ENCODE measurements around the gene TBC1D5.
A peak's percentile ranks its signal among the peaks of the same experiment; 100 is the strongest.

The TBC1D5 gene

GRCh38 chr3:17770682-17771081, 28.3 kb upstream of the TBC1D5 start:
- no peaks in the 10 kb centered on the region for H3K4me1 ChIP-seq (ENCODE audit: control insufficient read depth, insufficient read depth, low read length)
- H3K36me3 ChIP-seq (ENCODE audit: control insufficient read depth, insufficient read depth, low read length), result no peaks in the 10 kb centered on the region
- no peak overlapping the region for H3K4me3 ChIP-seq (ENCODE audit: low read length)
- no peak overlapping the region for H3K9ac ChIP-seq (ENCODE audit: low read length)
- H3K27me3 ChIP-seq (ENCODE audit: control insufficient read depth, insufficient read depth, low read length), result no peaks in the 10 kb centered on the region
- H3K27ac ChIP-seq (ENCODE audit: low read depth, low read length), result no peak overlapping the region

- H3K27me3 ChIP-seq (ENCODE audit: control insufficient read depth, insufficient read depth, low read length), result no peaks in the 10 kb centered on the region
- no peaks in the 10 kb centered on the region for H3K4me1 ChIP-seq (ENCODE audit: control insufficient read depth, insufficient read depth, low read length)
- no peak overlapping the region for H3K9ac ChIP-seq (ENCODE audit: low read length)
- no peak overlapping the region for H3K4me3 ChIP-seq (ENCODE audit: low read length)
- H3K27ac ChIP-seq (ENCODE audit: low read depth, low read length), result no peak overlapping the region
- no peaks in the 10 kb centered on the region for H3K36me3 ChIP-seq (ENCODE audit: control insufficient read depth, insufficient read depth, low read length)
Observed at GRCh38 chr3:17765819-17766472, 23.5 kb upstream of the TBC1D5 start.

- H3K27ac ChIP-seq (ENCODE audit: low read depth, low read length), result no peak overlapping the region
- H3K9ac ChIP-seq (ENCODE audit: low read length), result no peak overlapping the region
- no peak overlapping the region for H3K4me3 ChIP-seq (ENCODE audit: low read length)
- H3K4me1 ChIP-seq (ENCODE audit: control insufficient read depth, insufficient read depth, low read length), result no peaks in the 10 kb centered on the region
- no peaks in the 10 kb centered on the region for H3K27me3 ChIP-seq (ENCODE audit: control insufficient read depth, insufficient read depth, low read length)
- H3K36me3 ChIP-seq (ENCODE audit: control insufficient read depth, insufficient read depth, low read length), result no peaks in the 10 kb centered on the region
Observed at GRCh38 chr3:17761563-17761962, 19.1 kb upstream of the TBC1D5 start.

DNA sequence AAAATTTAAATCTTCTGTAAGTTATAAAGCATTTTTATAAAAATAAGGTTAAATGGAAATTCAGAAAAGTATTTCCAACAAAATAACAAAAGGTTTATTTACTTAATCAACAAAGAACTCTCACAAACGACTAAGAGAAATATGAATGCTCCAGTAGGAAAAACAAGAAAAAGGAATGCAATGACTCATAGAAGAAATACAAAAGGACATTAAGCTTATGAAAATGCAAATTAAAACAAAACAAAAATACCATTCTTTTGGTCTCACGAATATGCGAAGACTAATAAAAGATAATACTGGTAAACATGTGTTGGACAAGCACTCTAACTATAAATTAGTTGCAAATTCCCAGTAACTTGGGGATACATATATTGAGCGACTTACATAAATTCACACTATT, 17.5 kb upstream of the TBC1D5 start:
- Histone ChIP-seq H3K27ac (ENCODE audit: low read depth, low read length) (no peak overlapping the region), H3K4me1 (ENCODE audit: control insufficient read depth, insufficient read depth, low read length) (no peaks in the 10 kb centered on the region), H3K4me3 (ENCODE audit: low read length) (no peak overlapping the region)

GRCh38 chr3:17755836-17756235, 13.4 kb upstream of the TBC1D5 start:
- no peak overlapping the region for H3K4me3 ChIP-seq (ENCODE audit: low read length)
- no peaks in the 10 kb centered on the region for H3K27me3 ChIP-seq (ENCODE audit: control insufficient read depth, insufficient read depth, low read length)
- H3K27ac ChIP-seq (ENCODE audit: low read depth, low read length), result no peak overlapping the region
- no peaks in the 10 kb centered on the region for H3K4me1 ChIP-seq (ENCODE audit: control insufficient read depth, insufficient read depth, low read length)
- H3K9ac ChIP-seq (ENCODE audit: low read length), result no peak overlapping the region
- H3K36me3 ChIP-seq (ENCODE audit: control insufficient read depth, insufficient read depth, low read length), result no peaks in the 10 kb centered on the region

More for the DNA sequence above, 17.5 kb upstream of the TBC1D5 start:
- Histone ChIP-seq H3K36me3 (ENCODE audit: control insufficient read depth, insufficient read depth, low read length) (no peaks in the 10 kb centered on the region), H3K9ac (ENCODE audit: low read length) (no peak overlapping the region), H3K27me3 (ENCODE audit: control insufficient read depth, insufficient read depth, low read length) (no peaks in the 10 kb centered on the region)

- Histone ChIP-seq H3K4me3 (ENCODE audit: low read length) (no peak overlapping the region), H3K27me3 (ENCODE audit: control insufficient read depth, insufficient read depth, low read length) (no peaks in the 10 kb centered on the region), H3K9ac (ENCODE audit: low read length) (no peak overlapping the region)
Observed at GRCh38 chr3:17753632-17753992, 11.2 kb upstream of the TBC1D5 start.

DNA sequence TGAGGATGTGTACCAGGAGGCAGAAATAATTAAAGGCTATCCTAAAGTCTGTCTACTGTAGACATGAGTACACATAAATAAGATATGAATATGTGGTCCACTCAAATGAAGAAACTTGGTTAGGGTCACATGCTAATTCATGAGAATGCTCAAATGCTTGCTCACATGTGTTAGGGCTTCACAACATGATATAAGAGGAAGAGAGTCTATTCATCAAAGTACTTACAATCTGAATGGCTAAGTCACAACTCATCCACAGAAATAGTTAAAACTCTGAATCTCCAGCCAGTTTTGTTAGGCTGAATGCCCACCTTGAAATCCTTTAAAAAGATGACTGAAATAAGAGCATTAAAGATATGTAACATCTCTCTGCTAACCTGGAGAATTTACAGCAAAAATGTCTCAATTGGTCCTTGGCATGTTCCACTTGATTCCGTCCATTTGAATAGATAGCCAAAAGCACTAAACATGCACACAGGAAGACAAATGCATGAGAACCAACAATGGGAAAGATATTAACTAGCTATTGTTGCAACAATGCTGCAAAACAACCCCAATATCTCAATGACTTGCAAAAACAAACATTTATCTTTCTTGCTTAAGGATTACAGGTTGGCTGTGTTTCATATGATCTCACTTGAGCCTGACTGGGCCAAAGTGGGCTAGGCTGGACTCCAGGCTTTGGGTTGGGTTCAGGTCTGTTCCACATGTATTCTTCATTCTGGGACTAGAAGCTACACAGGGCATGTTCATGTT, 10.6 kb upstream of the TBC1D5 start:
- Histone ChIP-seq H3K27me3 (ENCODE audit: control insufficient read depth, insufficient read depth, low read length) (no peaks in the 10 kb centered on the region), H3K36me3 (ENCODE audit: control insufficient read depth, insufficient read depth, low read length) (no peaks in the 10 kb centered on the region), H3K4me3 (ENCODE audit: low read length) (no peak overlapping the region), H3K9ac (ENCODE audit: low read length) (no peak overlapping the region), H3K4me1 (ENCODE audit: control insufficient read depth, insufficient read depth, low read length) (no peaks in the 10 kb centered on the region), H3K27ac (ENCODE audit: low read depth, low read length) (no peak overlapping the region)

More at GRCh38 chr3:17753632-17753992, 11.2 kb upstream of the TBC1D5 start:
- Histone ChIP-seq H3K36me3 (ENCODE audit: control insufficient read depth, insufficient read depth, low read length) (no peaks in the 10 kb centered on the region), H3K27ac (ENCODE audit: low read depth, low read length) (no peak overlapping the region), H3K4me1 (ENCODE audit: control insufficient read depth, insufficient read depth, low read length) (no peaks in the 10 kb centered on the region)

DNA sequence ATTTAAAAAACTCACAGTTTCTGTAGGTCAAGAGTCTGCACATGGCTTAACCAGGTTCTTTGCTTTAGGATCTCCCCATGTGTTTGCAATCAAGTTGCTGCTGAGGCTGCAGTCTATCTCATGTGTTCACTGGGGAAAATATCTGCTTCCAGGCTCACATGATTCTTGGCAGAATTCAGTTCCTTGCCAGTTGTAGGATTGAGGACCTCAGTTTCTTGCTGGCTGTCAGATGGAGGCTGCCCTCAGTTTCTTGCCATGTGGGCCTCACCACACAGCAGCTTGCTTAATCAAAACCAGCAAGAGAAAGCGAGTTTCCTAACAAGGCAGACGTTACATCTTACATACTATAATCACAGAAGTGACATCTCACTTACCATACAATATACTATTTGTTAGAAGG, 10.0 kb upstream of the TBC1D5 start:
- Histone ChIP-seq H3K27me3 (ENCODE audit: control insufficient read depth, insufficient read depth, low read length) (no peaks in the 10 kb centered on the region), H3K27ac (ENCODE audit: low read depth, low read length) (no peak overlapping the region), H3K36me3 (ENCODE audit: control insufficient read depth, insufficient read depth, low read length) (no peaks in the 10 kb centered on the region), H3K9ac (ENCODE audit: low read length) (no peak overlapping the region), H3K4me1 (ENCODE audit: control insufficient read depth, insufficient read depth, low read length) (no peaks in the 10 kb centered on the region), H3K4me3 (ENCODE audit: low read length) (no peak overlapping the region)

DNA sequence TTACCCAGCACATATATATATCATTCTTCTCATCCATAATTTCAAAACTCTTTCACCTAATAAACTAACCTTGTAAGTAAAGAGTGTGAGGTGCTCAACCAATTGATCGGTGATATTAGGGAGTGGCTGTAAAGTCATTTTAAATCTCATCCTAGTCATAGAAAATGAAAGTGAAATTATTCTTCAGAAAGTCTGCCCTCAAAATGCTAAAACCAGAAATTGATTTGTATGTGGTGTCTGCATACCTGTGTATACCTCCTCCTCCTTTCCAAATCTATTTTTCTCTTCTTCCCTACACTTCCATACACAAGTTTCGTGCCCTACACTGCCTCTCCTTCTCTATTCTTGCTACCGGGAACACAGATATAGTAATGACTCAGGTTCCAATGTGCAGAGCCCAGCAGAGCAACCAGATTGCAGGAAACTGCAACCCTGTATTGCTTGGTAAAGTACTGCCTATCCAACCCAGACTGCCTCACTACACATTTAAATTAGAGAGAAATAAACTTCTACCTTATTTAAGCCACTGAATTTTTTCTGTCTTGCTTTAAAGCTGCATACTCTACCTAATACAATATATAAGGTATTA, 7.4 kb upstream of the TBC1D5 start:
- Histone ChIP-seq H3K36me3 (ENCODE audit: control insufficient read depth, insufficient read depth, low read length) (no peaks in the 10 kb centered on the region), H3K4me1 (ENCODE audit: control insufficient read depth, insufficient read depth, low read length) (no peaks in the 10 kb centered on the region), H3K4me3 (ENCODE audit: low read length) (peak overlapping the region; percentile 14), H3K27me3 (ENCODE audit: control insufficient read depth, insufficient read depth, low read length) (no peaks in the 10 kb centered on the region), H3K9ac (ENCODE audit: low read length) (no peak overlapping the region), H3K27ac (ENCODE audit: low read depth, low read length) (no peak overlapping the region)

DNA sequence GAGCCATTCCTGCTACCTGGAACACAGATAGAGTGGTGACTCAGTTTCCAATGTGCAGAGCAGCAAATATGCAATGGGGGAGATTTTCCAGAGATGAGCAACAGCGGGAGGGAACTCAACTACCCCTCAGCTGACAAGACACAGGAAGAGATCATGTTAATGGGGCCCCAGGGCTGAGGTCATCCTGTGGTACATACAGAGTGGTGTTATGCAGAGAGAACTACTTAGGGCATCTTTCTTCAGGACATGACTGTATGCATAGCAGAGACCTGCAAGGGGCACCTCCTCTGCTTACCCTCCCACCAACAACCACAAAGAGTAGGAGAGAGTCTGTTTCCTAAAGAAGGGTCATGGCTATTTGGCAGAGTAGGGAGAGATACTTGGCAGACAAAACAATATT, 6.8 kb upstream of the TBC1D5 start:
- Histone ChIP-seq H3K4me1 (ENCODE audit: control insufficient read depth, insufficient read depth, low read length) (no peaks in the 10 kb centered on the region), H3K4me3 (ENCODE audit: low read length) (peak overlapping the region; percentile 14), H3K9ac (ENCODE audit: low read length) (no peak overlapping the region), H3K27me3 (ENCODE audit: control insufficient read depth, insufficient read depth, low read length) (no peaks in the 10 kb centered on the region), H3K36me3 (ENCODE audit: control insufficient read depth, insufficient read depth, low read length) (no peaks in the 10 kb centered on the region), H3K27ac (ENCODE audit: low read depth, low read length) (no peak overlapping the region)

DNA sequence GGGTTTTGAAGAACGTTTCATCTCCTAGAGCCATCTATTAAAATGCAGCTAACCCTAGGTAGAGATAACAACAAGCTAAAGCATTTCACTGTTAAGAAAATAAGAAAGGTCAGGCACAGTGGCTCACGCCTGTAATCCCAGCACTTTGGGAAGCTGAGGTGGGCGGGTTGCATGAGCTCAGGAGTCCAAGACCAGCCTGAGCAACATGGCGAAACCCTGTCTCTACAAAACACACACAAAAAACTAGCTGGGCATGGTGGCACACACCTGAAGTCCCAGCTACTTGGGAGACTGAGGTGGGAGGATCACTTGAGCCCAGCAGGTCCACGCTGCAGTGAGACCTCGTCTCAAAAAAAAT, 5.4 kb upstream of the TBC1D5 start:
- Histone ChIP-seq H3K27ac (ENCODE audit: low read depth, low read length) (no peak overlapping the region), H3K9ac (ENCODE audit: low read length) (no peak overlapping the region), H3K27me3 (ENCODE audit: control insufficient read depth, insufficient read depth, low read length) (no peaks in the 10 kb centered on the region), H3K4me3 (ENCODE audit: low read length) (no peak overlapping the region), H3K36me3 (ENCODE audit: control insufficient read depth, insufficient read depth, low read length) (no peaks in the 10 kb centered on the region), H3K4me1 (ENCODE audit: control insufficient read depth, insufficient read depth, low read length) (no peaks in the 10 kb centered on the region)

DNA sequence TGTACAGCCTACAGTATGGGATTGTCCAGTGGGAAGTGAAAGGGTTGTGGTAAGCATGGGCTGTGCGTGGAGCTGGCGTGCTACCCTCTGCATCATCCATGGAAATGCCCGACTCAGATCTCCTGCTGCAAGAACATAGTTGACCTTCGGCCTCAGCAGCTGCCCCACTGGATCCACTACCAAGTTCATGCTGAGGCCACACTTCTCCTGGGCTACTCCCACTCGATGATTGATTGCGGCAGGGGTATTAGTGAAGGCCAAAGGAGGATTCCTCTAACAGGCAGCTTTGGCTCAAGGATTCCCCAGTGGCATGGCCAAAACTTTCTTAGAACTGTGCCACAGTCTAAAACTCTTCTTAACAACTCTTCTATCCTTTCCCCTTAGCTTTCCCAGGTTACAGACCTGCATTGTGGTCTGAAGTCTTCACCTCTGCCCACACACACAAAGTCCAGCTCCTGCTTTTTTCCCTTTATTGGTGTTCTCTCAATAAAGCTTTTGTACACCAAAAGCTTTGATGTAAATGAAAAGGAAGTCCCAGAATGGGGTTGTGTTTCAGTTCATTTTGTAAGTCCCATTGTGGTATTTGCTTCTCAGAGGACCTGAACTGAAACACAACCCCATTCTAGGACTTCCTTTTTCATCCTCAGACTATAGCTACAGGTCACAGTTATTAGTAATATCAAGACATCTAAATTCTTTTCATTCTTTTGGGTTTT, 4.9 kb upstream of the TBC1D5 start:
- Histone ChIP-seq H3K9ac (ENCODE audit: low read length) (no peak overlapping the region), H3K4me1 (ENCODE audit: control insufficient read depth, insufficient read depth, low read length) (no peaks in the 10 kb centered on the region), H3K36me3 (ENCODE audit: control insufficient read depth, insufficient read depth, low read length) (no peaks in the 10 kb centered on the region), H3K27ac (ENCODE audit: low read depth, low read length) (no peak overlapping the region), H3K4me3 (ENCODE audit: low read length) (no peak overlapping the region), H3K27me3 (ENCODE audit: control insufficient read depth, insufficient read depth, low read length) (no peaks in the 10 kb centered on the region)
